Naive B cell (primary cell): Measurements from ENCODE around the gene PMF1. TPM values are rescaled to one million over a fixed set of nuclear protein-coding genes. Genes with fewer than 3 reads are reported as not detected.
A peak's percentile ranks its signal among the peaks of the same experiment; 100 is the strongest.
"Not testable (repeated sequence)": the region's sequence is repeated elsewhere in the genome, so short reads cannot be mapped to it uniquely, and the experiment has no call there.

Experiments
- ATAC-seq, 2 donors: fragments of 150-1000 bp; cut with Tn5 transposase; 2 replicates each; pipeline ENCODE4 v1.10.0; 2021; ENCODE audit warnings: low read depth in 2 of 2, mild to moderate bottlenecking in 2 of 2, moderate library complexity in 2 of 2
- DNase-seq: peaks from one replicate; pipeline ENCODE4 v3.0.0; 2022
- H3K27ac Mint-ChIP-seq, 6 donors: one replicate each; pipeline ENCODE4 v1.8.0; 2020 to 2022; ENCODE audit warnings: mild to moderate bottlenecking in 6 of 6, mixed read lengths in 6 of 6, moderate library complexity in 5 of 6, inconsistent platforms in 2 of 6
- H3K27me3 Mint-ChIP-seq, 3 donors: one replicate each; pipeline ENCODE4 v1.8.0; 2021 to 2022; ENCODE audit warnings: mixed read lengths in 3 of 3, mild to moderate bottlenecking in 1 of 3
- H3K36me3 Mint-ChIP-seq, 2 donors: one replicate each; pipeline ENCODE4 v1.8.0; 2020 to 2022; ENCODE audit warnings: mixed read lengths in 2 of 2, inconsistent platforms in 1 of 2, mild to moderate bottlenecking in 1 of 2
- H3K4me1 Mint-ChIP-seq, 3 donors: one replicate each; pipeline ENCODE4 v1.8.0; 2020 to 2022; ENCODE audit warnings: mixed read lengths in 3 of 3, inconsistent platforms in 1 of 3, mild to moderate bottlenecking in 1 of 3, moderate library complexity in 1 of 3
- H3K4me3 Mint-ChIP-seq, 8 donors: one replicate each; pipeline ENCODE4 v1.8.0; 2020 to 2022; ENCODE audit warnings: mild to moderate bottlenecking in 8 of 8, mixed read lengths in 8 of 8, moderate library complexity in 8 of 8, inconsistent platforms in 2 of 8
- H3K9me3 Mint-ChIP-seq, 7 donors: one replicate each; pipeline ENCODE4 v1.8.0; 2020 to 2022; ENCODE audit warnings: mixed read lengths in 7 of 7, mild to moderate bottlenecking in 5 of 7, inconsistent platforms in 2 of 7, moderate library complexity in 1 of 7
- polyA plus RNA-seq, 6 donors: library from polyadenylated mRNA; unstranded; fragments of 300-500 nt; fragmentation: Illumina TruSeq; gene quantifications; one replicate each; pipeline ENCODE4 v1.2.3, GENCODE V29; 2021; ENCODE audit warnings: low read depth in 6 of 6

Gene PMF1
- polyA plus RNA-seq = 100 to 1,000 TPM; 107 to 157 (median 115) TPM

GRCh38 chr1:156212833-156213643 lies at the start of gene PMF1:
TSS of gene PMF1 (plus strand) at chr1:156213007. CDS start at chr1:156213016, 9 bp downstream.
- Mint-ChIP-seq H3K27ac (peak within 1 kb of the TSS; percentile 96 to 99 (median 98)), H3K36me3 (peaks cover 3 to 8% of the 10 kb centered on the region in 2 donors), H3K27me3 (no peaks in the 10 kb centered on the region), H3K4me3 (peak within 1 kb of the TSS; percentile 95 to 100 (median 96)), H3K9me3 (no peaks in the 10 kb centered on the region), H3K4me1 (peaks cover 21 to 39% (median 23%) of the 10 kb centered on the region in 3 donors)
- peak; percentile 96 for DNase-seq
- ATAC-seq = peak; percentile 95

- DNase-seq = no peak
- ATAC-seq = no peak
- Mint-ChIP-seq H3K4me1 (peaks cover 24 to 40% (median 31%) of the 10 kb centered on the region in 3 donors), H3K9me3 (no peaks in the 10 kb centered on the region), H3K4me3 (no peak overlapping the region), H3K27me3 (no peaks in the 10 kb centered on the region), H3K27ac (no peak overlapping the region), H3K36me3 (peaks cover 18% of the 10 kb centered on the region in 2 donors)
Observed at GRCh38 chr1:156163712-156164111, 49.1 kb upstream of the PMF1 start.

- peak overlapping the region in 2 of 6 donors; percentile 14 to 33 for H3K27ac Mint-ChIP-seq
- H3K36me3 Mint-ChIP-seq = peaks cover 17 to 18% of the 10 kb centered on the region in 2 donors
- no peak overlapping the region for H3K4me3 Mint-ChIP-seq
- DNase-seq (no peak), ATAC-seq (no peak)
- peaks cover 23 to 34% (median 25%) of the 10 kb centered on the region in 3 donors for H3K4me1 Mint-ChIP-seq
- H3K9me3 Mint-ChIP-seq = no peaks in the 10 kb centered on the region
- no peaks in the 10 kb centered on the region for H3K27me3 Mint-ChIP-seq
Observed at GRCh38 chr1:156164125-156164831, 48.5 kb upstream of the PMF1 start.

GRCh38 chr1:156165083-156165482 lies 47.7 kb upstream of the PMF1 start:
- H3K4me1 Mint-ChIP-seq = peaks cover 17 to 26% (median 20%) of the 10 kb centered on the region in 3 donors
- peak; percentile 56 to 59 for ATAC-seq
- no peak for DNase-seq
- H3K4me3 Mint-ChIP-seq = no peak overlapping the region
- peaks cover 17 to 18% of the 10 kb centered on the region in 2 donors for H3K36me3 Mint-ChIP-seq
- H3K27me3 Mint-ChIP-seq = no peaks in the 10 kb centered on the region
- peak overlapping the region in 4 of 6 donors; percentile 24 to 88 (median 70) for H3K27ac Mint-ChIP-seq
- no peaks in the 10 kb centered on the region for H3K9me3 Mint-ChIP-seq

DNA sequence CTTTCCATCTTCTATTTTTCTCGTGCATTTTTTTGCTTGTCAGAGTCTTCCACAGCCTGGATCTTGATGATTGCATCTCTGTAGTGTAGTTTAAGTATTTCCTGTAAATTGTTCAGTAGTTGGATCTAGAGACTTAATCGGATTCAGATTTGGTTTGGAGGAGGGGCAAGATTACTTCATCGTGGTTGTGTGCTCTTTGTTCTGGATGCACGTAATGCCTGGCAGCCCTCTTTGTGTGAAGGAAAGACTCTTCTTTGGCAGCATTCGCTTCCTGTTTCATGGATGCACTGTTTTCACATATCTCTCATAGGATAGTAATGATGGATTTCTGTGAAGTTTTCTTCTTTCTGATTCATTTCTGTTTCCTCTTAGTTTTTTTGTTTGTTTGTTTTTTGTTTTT lies 45.3 kb upstream of the PMF1 start:
- Mint-ChIP-seq H3K36me3 (peaks cover 17 to 18% of the 10 kb centered on the region in 2 donors), H3K4me1 (peaks cover 6 to 11% (median 6%) of the 10 kb centered on the region in 3 donors), H3K27me3 (no peaks in the 10 kb centered on the region), H3K4me3 (no peak overlapping the region), H3K27ac (no peak overlapping the region), H3K9me3 (no peaks in the 10 kb centered on the region)
- DNase-seq (no peak), ATAC-seq (no peak)

GRCh38 chr1:156172696-156173470 lies 39.9 kb upstream of the PMF1 start:
- no peaks in the 10 kb centered on the region for H3K9me3 Mint-ChIP-seq
- peak overlapping the region in 1 of 6 donors; percentile 54 for H3K27ac Mint-ChIP-seq
- no peak overlapping the region for H3K4me3 Mint-ChIP-seq
- no peak for ATAC-seq
- DNase-seq = no peak
- no peaks in the 10 kb centered on the region for H3K27me3 Mint-ChIP-seq
- H3K36me3 Mint-ChIP-seq = peaks cover 11 to 19% of the 10 kb centered on the region in 2 donors
- H3K4me1 Mint-ChIP-seq = peaks cover 0 to 2% (median 0%) of the 10 kb centered on the region in 3 donors

DNA sequence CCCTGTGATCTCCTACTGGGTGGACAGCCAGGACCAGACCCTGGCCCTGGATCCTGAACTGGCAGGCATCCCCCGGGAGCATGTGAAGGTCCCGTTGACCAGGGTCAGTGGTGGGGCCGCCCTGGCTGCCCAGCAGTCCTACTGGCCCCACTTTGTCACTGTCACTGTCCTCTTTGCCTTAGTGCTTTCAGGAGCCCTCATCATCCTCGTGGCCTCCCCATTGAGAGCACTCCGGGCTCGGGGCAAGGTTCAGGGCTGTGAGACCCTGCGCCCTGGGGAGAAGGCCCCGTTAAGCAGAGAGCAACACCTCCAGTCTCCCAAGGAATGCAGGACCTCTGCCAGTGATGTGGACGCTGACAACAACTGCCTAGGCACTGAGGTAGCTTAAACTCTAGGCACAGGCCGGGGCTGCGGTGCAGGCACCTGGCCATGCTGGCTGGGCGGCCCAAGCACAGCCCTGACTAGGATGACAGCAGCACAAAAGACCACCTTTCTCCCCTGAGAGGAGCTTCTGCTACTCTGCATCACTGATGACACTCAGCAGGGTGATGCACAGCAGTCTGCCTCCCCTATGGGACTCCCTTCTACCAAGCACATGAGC lies 36.1 kb upstream of the PMF1 start:
- Mint-ChIP-seq H3K9me3 (no peaks in the 10 kb centered on the region), H3K27ac (peak overlapping the region in 1 of 6 donors; percentile 67), H3K36me3 (peaks cover 7 to 19% of the 10 kb centered on the region in 2 donors), H3K27me3 (no peaks in the 10 kb centered on the region), H3K4me3 (no peak overlapping the region), H3K4me1 (peaks cover 7 to 8% (median 7%) of the 10 kb centered on the region in 3 donors)
- ATAC-seq (no peak), DNase-seq (no peak)

- DNase-seq (no peak), ATAC-seq (peak; percentile 38 to 48)
- peaks cover 7 to 15% of the 10 kb centered on the region in 2 donors for H3K36me3 Mint-ChIP-seq
- H3K4me1 Mint-ChIP-seq = peaks cover 7 to 8% (median 7%) of the 10 kb centered on the region in 3 donors
- no peaks in the 10 kb centered on the region for H3K9me3 Mint-ChIP-seq
- peak overlapping the region in 1 of 8 donors; percentile 81 for H3K4me3 Mint-ChIP-seq
- no peaks in the 10 kb centered on the region for H3K27me3 Mint-ChIP-seq
- H3K27ac Mint-ChIP-seq = peak overlapping the region in 5 of 6 donors; percentile 9 to 97 (median 86)
Observed at GRCh38 chr1:156177919-156178654, 34.7 kb upstream of the PMF1 start.

GRCh38 chr1:156180471-156180870 lies 32.3 kb upstream of the PMF1 start:
- Mint-ChIP-seq H3K27me3 (no peaks in the 10 kb centered on the region), H3K27ac (no peak overlapping the region), H3K4me3 (no peak overlapping the region), H3K9me3 (no peaks in the 10 kb centered on the region), H3K36me3 (peaks cover 4 to 8% of the 10 kb centered on the region in 2 donors), H3K4me1 (peaks cover 7 to 8% (median 7%) of the 10 kb centered on the region in 3 donors)
- DNase-seq (no peak), ATAC-seq (no peak)

- not testable (repeated sequence) for H3K36me3 Mint-ChIP-seq, ATAC-seq, H3K4me1 Mint-ChIP-seq, H3K27me3 Mint-ChIP-seq, H3K9me3 Mint-ChIP-seq, H3K4me3 Mint-ChIP-seq, DNase-seq, H3K27ac Mint-ChIP-seq
Observed at GRCh38 chr1:156181391-156181924, 31.3 kb upstream of the PMF1 start.

- not testable (repeated sequence) for H3K4me1 Mint-ChIP-seq, H3K27me3 Mint-ChIP-seq, DNase-seq, H3K27ac Mint-ChIP-seq, H3K4me3 Mint-ChIP-seq, ATAC-seq, H3K9me3 Mint-ChIP-seq, H3K36me3 Mint-ChIP-seq
Observed at GRCh38 chr1:156182010-156182779, 30.6 kb upstream of the PMF1 start.
